Measurements from ENCODE around the gene ZNF273. TPM values are rescaled to one million over a fixed set of nuclear protein-coding genes. Genes with fewer than 3 reads are reported as not detected.

ZNF273 gene
- total RNA-seq, 1 donor from 2014 or later: 2.3 TPM

DNA sequence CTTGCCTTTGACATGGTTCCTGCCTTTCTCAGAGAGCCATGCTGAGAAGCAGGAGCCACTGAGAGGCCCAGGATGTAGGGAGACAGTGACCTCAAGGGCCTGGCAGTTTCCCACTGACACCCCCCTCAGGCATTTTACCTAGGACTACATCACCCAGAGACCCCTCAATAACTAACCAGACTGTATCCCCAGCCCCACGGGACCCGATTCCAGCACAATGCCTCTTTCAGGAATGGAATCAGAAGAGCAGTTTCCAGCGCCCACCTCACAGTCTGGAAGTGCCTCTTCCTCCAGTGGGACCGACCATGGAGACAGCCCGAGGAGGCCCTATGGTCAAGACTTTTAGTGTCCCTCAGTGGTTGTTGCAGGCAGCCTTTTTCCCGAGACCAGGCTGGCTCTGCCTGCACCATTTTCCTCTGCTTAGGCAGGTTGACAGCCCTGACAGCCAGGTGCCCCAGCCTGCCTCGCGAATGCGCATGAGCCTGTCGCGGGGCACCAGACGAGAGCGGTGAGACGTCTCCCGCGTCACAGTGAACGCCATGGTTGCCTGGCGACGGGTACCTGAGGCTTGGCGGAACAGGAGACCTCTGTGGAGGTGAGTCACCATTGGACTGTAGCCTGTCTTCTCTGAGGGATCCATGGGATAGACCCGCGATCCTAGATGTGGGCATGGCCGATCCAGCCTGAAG, 28.4 kb upstream of the ZNF273 start:
- no peak overlapping the region for H3K27ac ChIP-seq
- no peaks in the 10 kb centered on the region for H3K9me3 ChIP-seq
- H3K27me3 ChIP-seq: no peaks in the 10 kb centered on the region
- ATAC-seq: no peak
- intact Hi-C loops (cut with DNase I): no loop called here
- no peak for TF ChIP-seq CTCF (IDR thresholded peaks at IDR 0.05)
- no peaks in the 10 kb centered on the region for H3K36me3 ChIP-seq
- H3K4me3 ChIP-seq: no peak overlapping the region
- DNase-seq: no peak
- no peaks in the 10 kb centered on the region for H3K4me1 ChIP-seq

GRCh38 chr7:64875258-64875657, 27.8 kb upstream of the ZNF273 start:
- no peaks in the 10 kb centered on the region for H3K4me1 ChIP-seq
- H3K9me3 ChIP-seq: no peaks in the 10 kb centered on the region
- ATAC-seq: no peak
- no peak for DNase-seq
- H3K4me3 ChIP-seq: no peak overlapping the region
- intact Hi-C loops (cut with DNase I): no loop called here
- no peaks in the 10 kb centered on the region for H3K36me3 ChIP-seq
- no peak for TF ChIP-seq CTCF (IDR thresholded peaks at IDR 0.05)
- no peaks in the 10 kb centered on the region for H3K27me3 ChIP-seq
- H3K27ac ChIP-seq: no peak overlapping the region

- Histone ChIP-seq H3K9me3 (no peaks in the 10 kb centered on the region), H3K36me3 (no peaks in the 10 kb centered on the region), H3K27ac (no peak overlapping the region), H3K27me3 (no peaks in the 10 kb centered on the region), H3K4me1 (no peaks in the 10 kb centered on the region), H3K4me3 (no peak overlapping the region)
- intact Hi-C loops (cut with DNase I): no loop called here
- no peak for TF ChIP-seq CTCF (IDR thresholded peaks at IDR 0.05)
- no peak for ATAC-seq
- DNase-seq: no peak
Observed at GRCh38 chr7:64875658-64876406, 27.2 kb upstream of the ZNF273 start.

DNA sequence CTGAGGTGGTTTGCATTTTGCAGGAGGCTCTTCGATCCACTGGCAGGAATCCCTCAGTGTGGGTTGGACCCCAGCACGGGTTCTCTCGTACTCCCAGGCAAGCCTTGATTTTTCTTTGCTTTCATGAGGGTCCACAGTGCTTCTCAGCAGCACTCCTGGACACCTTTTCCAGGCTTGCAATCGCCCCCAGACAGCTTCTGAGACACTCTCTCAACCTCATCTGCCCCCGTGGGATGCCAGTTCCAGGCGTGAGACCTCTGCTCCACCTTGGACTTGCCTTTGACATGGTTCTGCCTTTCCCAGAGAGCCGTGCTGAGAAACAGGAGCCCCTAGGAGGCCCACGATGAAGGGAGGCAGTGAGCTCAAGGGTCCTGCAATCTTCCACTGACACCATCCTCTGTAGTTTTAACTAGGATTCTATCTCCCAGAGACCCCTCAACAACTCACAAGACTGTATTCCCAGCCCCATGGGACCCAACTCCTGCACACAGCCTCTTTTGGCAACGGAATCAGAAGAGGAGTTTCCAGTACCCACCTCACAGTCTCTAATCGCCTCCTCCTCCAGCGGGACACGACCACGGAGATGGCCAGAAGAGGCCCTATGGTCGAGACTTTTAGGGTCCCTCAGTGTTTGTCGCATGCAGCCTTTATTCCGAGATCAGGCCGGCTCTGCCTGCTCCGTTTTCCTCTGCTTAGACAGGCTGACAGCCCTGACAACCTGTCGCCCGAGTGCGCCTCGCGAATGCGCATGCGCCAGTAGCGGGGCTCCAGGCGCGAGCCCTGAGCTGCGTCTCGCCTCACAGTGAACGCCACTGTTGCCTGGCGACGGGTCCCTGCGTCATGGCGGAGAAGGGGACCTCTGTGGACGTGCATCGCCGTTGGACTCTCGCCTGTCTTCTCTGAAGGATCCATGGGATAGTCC, 26.0 kb upstream of the ZNF273 start:
- no peak overlapping the region for H3K4me3 ChIP-seq
- no peaks in the 10 kb centered on the region for H3K9me3 ChIP-seq
- H3K27me3 ChIP-seq: no peaks in the 10 kb centered on the region
- no peaks in the 10 kb centered on the region for H3K36me3 ChIP-seq
- ATAC-seq (peak; percentile 62), DNase-seq (peak; percentile 78)
- intact Hi-C loops (cut with DNase I): no loop called here
- no peak overlapping the region for H3K27ac ChIP-seq
- H3K4me1 ChIP-seq: no peaks in the 10 kb centered on the region
- no peak for TF ChIP-seq CTCF (IDR thresholded peaks at IDR 0.05)

- DNase-seq (no peak), ATAC-seq (no peak)
- Histone ChIP-seq H3K4me3 (no peak overlapping the region), H3K36me3 (no peaks in the 10 kb centered on the region), H3K4me1 (no peaks in the 10 kb centered on the region), H3K27me3 (no peaks in the 10 kb centered on the region), H3K9me3 (no peaks in the 10 kb centered on the region), H3K27ac (no peak overlapping the region)
- intact Hi-C loops (cut with DNase I): no loop called here
- TF ChIP-seq CTCF (IDR thresholded peaks at IDR 0.05): no peak
Observed at GRCh38 chr7:64877714-64878610, 25.1 kb upstream of the ZNF273 start.

All from upper lobe of right lung (tissue), 1 donor.